ENCODE data around the gene FXYD7. TPM values are rescaled to one million over a fixed set of nuclear protein-coding genes. Genes with fewer than 3 reads are reported as not detected.
A peak's percentile ranks its signal among the peaks of the same experiment; 100 is the strongest.

Gene FXYD7
- total and polyA plus RNA-seq, 4 donors: 0.63 to 1.8 TPM; not detected in 2

- Histone ChIP-seq H3K4me1 (ENCODE audit: control insufficient read depth in 1 of 2, insufficient read depth in 2 of 2, low read length in 2 of 2) (peaks cover 0 to 4% of the 10 kb centered on the region in 2 donors), H3K36me3 (ENCODE audit: control insufficient read depth in 1 of 2, insufficient read depth in 2 of 2, low read length in 1 of 2) (no peaks in the 10 kb centered on the region), H3K9me3 (ENCODE audit: control insufficient read depth, low read length) (no peaks in the 10 kb centered on the region), H3K27ac (ENCODE audit: low read depth in 1 of 2, low read length in 2 of 2) (no peak overlapping the region), H3K27me3 (ENCODE audit: control insufficient read depth in 1 of 2, insufficient read depth in 2 of 2, low read length in 1 of 2) (no peaks in the 10 kb centered on the region), H3K4me3 (ENCODE audit: low read length in 2 of 2) (no peak overlapping the region)
- ATAC-seq (ENCODE audit: low FRiP score) (no peak), DNase-seq (no peak)
- WGBS, 2 donors: 69 to 76% methylated on average over 9 of the region's 9 CpGs
- intact Hi-C loops (cut with DNase I): loop anchor here in 1 of 2 donors (5.0 kb wide), 1 partner anchor 70 kb away; no protein-coding TSS in a partner anchor
Observed at GRCh38 chr19:35136977-35137702, 5.9 kb upstream of the FXYD7 start.

DNA sequence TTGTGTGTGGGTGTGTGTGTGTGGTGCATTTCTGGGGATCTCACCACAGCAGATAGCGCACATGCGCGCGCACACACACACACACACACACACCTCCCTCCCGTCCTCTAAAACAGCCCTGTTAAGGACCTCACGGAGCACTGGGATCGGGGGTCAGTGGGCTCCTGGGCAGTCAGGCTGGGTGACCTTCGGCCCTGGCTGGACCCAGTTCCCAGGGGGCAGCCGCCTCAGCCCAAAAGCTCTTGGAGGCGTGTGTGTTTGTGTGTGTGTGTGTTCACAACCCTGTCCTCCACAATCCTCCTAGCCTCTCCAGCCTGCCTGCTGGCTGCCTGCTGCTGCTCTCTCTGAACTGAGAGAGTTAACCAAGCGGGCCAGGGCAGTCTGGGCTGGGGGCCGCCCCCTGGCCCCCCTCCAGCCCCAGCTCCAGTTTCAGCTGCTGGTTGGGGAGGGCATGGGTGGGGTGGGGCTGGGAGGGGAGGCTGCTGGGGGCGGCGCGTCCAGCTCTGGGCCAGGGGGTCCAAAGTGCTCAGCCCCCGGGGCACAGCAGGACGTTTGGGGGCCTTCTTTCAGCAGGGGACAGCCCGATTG, 4.7 kb upstream of the FXYD7 start, which contains the start of gene FXYD1:
FXYD1 (plus strand) TSS at position 520 of the 588 bp plus-strand sequence. CDS start 1,256 bp downstream, outside the sequence.
- Histone ChIP-seq H3K27ac (ENCODE audit: low read depth in 1 of 2, low read length in 2 of 2) (peak within 1 kb of the TSS; percentile 29 to 54), H3K4me1 (ENCODE audit: control insufficient read depth in 1 of 2, insufficient read depth in 2 of 2, low read length in 2 of 2) (peaks cover 0 to 4% of the 10 kb centered on the region in 2 donors), H3K9me3 (ENCODE audit: control insufficient read depth, low read length) (no peaks in the 10 kb centered on the region), H3K4me3 (ENCODE audit: low read length in 2 of 2) (peak within 1 kb of the TSS; percentile 28 to 31), H3K36me3 (ENCODE audit: control insufficient read depth in 1 of 2, insufficient read depth in 2 of 2, low read length in 1 of 2) (no peaks in the 10 kb centered on the region), H3K27me3 (ENCODE audit: control insufficient read depth in 1 of 2, insufficient read depth in 2 of 2, low read length in 1 of 2) (no peaks in the 10 kb centered on the region)
- peak; percentile 62 for ATAC-seq (ENCODE audit: low FRiP score)
- WGBS, 2 donors: 21% methylated on average over 16 to 18 of the region's 18 CpGs
- DNase-seq: peak in 1 of 2 donors; percentile 79
- intact Hi-C loops (cut with DNase I): loop anchor here in 1 of 2 donors (5.0 kb wide), 1 partner anchor 71 kb away; no protein-coding TSS in a partner anchor

DNA sequence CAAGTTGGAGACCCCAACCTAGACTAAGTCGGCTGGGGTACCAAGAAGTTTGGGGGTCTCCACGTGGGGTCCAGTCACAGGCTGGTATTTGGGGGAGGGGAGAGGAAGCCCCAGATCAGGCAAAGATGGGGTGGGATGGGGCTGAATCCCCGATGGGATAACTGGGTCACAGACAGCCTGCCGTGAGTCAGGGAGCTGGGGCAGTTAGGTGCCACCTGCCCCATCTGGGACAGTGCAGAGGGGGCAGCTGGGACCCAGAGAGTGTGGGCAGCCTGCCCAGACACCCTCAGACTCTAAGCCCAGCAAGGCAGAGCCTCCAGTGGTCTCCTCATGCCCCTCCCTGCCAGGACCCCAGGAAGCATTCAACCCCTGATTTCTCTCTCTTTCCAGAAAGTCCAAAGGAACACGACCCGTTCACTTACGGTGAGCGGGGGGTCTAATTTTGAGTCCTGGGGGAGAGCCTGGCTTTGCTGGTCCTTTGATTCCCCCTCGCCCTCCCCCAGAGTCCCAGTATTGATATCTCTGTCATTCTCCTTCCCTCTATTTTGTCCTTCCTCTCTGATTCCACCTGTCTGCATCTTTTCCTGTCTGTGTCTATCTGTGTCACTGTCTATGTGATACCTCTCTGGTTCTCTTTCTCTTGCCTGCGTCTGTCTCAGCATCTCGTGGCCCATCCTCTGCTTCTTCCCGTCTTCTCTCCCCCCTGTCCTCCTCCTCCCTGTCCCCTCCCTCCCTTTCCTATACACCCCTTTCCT, 2.7 kb upstream of the FXYD7 start:
- intact Hi-C loops (cut with DNase I): loop anchor here in 1 of 2 donors (5.0 to 10.0 kb wide), 2 partner anchors 73 to 124 kb away; partner anchors contain the start of gene USF2

GRCh38 chr19:35140962-35141836, 1.9 kb upstream of the FXYD7 start:
- intact Hi-C loops (cut with DNase I): loop anchor here in 1 of 2 donors (5.0 to 10.0 kb wide), 2 partner anchors 74 to 124 kb away; partner anchors contain the start of gene USF2
- H3K27ac ChIP-seq (ENCODE audit: low read depth in 1 of 2, low read length in 2 of 2): peak overlapping the region in 1 of 2 donors; percentile 26
- H3K4me3 ChIP-seq (ENCODE audit: low read length in 2 of 2): no peak overlapping the region
- whole genome bisulfite sequencing, 2 donors: 23 to 29% methylated on average over 36 to 48 of the region's 48 CpGs
- H3K4me1 ChIP-seq (ENCODE audit: control insufficient read depth in 1 of 2, insufficient read depth in 2 of 2, low read length in 2 of 2): peaks cover 0 to 4% of the 10 kb centered on the region in 2 donors
- no peaks in the 10 kb centered on the region for H3K9me3 ChIP-seq (ENCODE audit: control insufficient read depth, low read length)
- no peaks in the 10 kb centered on the region for H3K27me3 ChIP-seq (ENCODE audit: control insufficient read depth in 1 of 2, insufficient read depth in 2 of 2, low read length in 1 of 2)
- no peaks in the 10 kb centered on the region for H3K36me3 ChIP-seq (ENCODE audit: control insufficient read depth in 1 of 2, insufficient read depth in 2 of 2, low read length in 1 of 2)
- DNase-seq: peak; percentile 96 to 99
- ATAC-seq (ENCODE audit: low FRiP score): peak; percentile 87

More for the DNA sequence above, 2.7 kb upstream of the FXYD7 start:
- Histone ChIP-seq H3K4me3 (ENCODE audit: low read length in 2 of 2) (no peak overlapping the region), H3K36me3 (ENCODE audit: control insufficient read depth in 1 of 2, insufficient read depth in 2 of 2, low read length in 1 of 2) (no peaks in the 10 kb centered on the region), H3K4me1 (ENCODE audit: control insufficient read depth in 1 of 2, insufficient read depth in 2 of 2, low read length in 2 of 2) (peaks cover 0 to 4% of the 10 kb centered on the region in 2 donors), H3K9me3 (ENCODE audit: control insufficient read depth, low read length) (no peaks in the 10 kb centered on the region), H3K27ac (ENCODE audit: low read depth in 1 of 2, low read length in 2 of 2) (peak overlapping the region in 1 of 2 donors; percentile 54), H3K27me3 (ENCODE audit: control insufficient read depth in 1 of 2, insufficient read depth in 2 of 2, low read length in 1 of 2) (no peaks in the 10 kb centered on the region)
- no peak for ATAC-seq (ENCODE audit: low FRiP score)
- no peak for DNase-seq
- WGBS, 2 donors: 64 to 67% methylated on average over 12 of the region's 12 CpGs

DNA sequence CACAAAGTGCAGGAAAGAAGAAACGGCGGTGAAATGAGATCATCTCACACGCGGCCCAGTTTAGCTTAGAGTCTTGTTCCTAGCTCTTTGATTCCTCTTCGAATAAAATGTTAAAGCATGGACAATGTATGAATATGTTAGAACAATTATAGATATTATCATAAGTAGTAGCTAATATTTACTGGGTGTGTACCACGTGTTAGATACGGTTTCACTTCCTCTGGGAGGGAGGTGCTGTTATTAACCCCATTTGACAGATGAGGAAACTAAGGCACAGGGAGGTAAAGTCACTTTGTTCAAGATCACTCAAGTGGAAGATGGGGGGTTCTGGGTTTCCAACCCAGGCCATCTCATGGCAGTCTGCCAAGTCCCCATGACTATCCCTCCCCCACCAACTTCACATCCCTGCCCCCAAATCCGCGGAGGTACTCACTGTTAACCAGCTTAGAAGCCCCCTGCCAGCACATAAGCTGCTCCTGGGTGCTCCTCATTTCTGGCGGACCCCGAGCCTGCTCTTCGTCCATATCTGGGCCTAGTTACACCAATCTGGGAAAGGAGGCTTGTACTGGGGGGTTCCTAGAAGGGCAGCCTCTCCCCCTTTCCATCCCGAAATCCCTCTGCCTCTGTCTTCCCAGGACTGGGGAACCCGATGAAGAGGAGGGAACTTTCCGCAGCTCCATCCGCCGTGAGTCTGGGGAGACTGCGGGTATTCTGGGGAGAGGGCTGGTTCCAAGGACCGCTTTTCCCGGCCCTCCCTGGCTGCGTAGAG, 1.0 kb upstream of the FXYD7 start:
- WGBS, 2 donors: 73 to 74% methylated on average over 21 of the region's 21 CpGs
- Histone ChIP-seq H3K9me3 (ENCODE audit: control insufficient read depth, low read length) (no peaks in the 10 kb centered on the region), H3K36me3 (ENCODE audit: control insufficient read depth in 1 of 2, insufficient read depth in 2 of 2, low read length in 1 of 2) (no peaks in the 10 kb centered on the region), H3K4me1 (ENCODE audit: control insufficient read depth in 1 of 2, insufficient read depth in 2 of 2, low read length in 2 of 2) (peaks cover 0 to 4% of the 10 kb centered on the region in 2 donors), H3K4me3 (ENCODE audit: low read length in 2 of 2) (no peak overlapping the region), H3K27me3 (ENCODE audit: control insufficient read depth in 1 of 2, insufficient read depth in 2 of 2, low read length in 1 of 2) (no peaks in the 10 kb centered on the region), H3K27ac (ENCODE audit: low read depth in 1 of 2, low read length in 2 of 2) (no peak overlapping the region)
- intact Hi-C loops (cut with DNase I): loop anchor here in 1 of 2 donors (5.0 to 10.0 kb wide), 2 partner anchors 75 to 123 kb away; partner anchors contain the start of gene USF2
- DNase-seq (no peak), ATAC-seq (ENCODE audit: low FRiP score) (no peak)

GRCh38 chr19:35142606-35143230, 337 bp upstream of the FXYD7 start:
- H3K27ac ChIP-seq (ENCODE audit: low read depth in 1 of 2, low read length in 2 of 2): no peak overlapping the region
- H3K9me3 ChIP-seq (ENCODE audit: control insufficient read depth, low read length): no peaks in the 10 kb centered on the region
- H3K4me1 ChIP-seq (ENCODE audit: control insufficient read depth in 1 of 2, insufficient read depth in 2 of 2, low read length in 2 of 2): peaks cover 0 to 4% of the 10 kb centered on the region in 2 donors
- H3K27me3 ChIP-seq (ENCODE audit: control insufficient read depth in 1 of 2, insufficient read depth in 2 of 2, low read length in 1 of 2): no peaks in the 10 kb centered on the region
- intact Hi-C loops (cut with DNase I): loop anchor here in 1 of 2 donors (5.0 to 10.0 kb wide), 2 partner anchors 75 to 122 kb away; partner anchors contain the start of gene USF2
- DNase-seq (peak in 1 of 2 donors; percentile 84), ATAC-seq (ENCODE audit: low FRiP score) (no peak)
- WGBS, 2 donors: 27 to 45% methylated on average over 33 to 45 of the region's 46 CpGs
- H3K4me3 ChIP-seq (ENCODE audit: low read length in 2 of 2): no peak overlapping the region
- H3K36me3 ChIP-seq (ENCODE audit: control insufficient read depth in 1 of 2, insufficient read depth in 2 of 2, low read length in 1 of 2): no peaks in the 10 kb centered on the region

- Histone ChIP-seq H3K36me3 (ENCODE audit: control insufficient read depth in 1 of 2, insufficient read depth in 2 of 2, low read length in 1 of 2) (no peaks in the 10 kb centered on the region), H3K27ac (ENCODE audit: low read depth in 1 of 2, low read length in 2 of 2) (no peak overlapping the region), H3K4me1 (ENCODE audit: control insufficient read depth in 1 of 2, insufficient read depth in 2 of 2, low read length in 2 of 2) (peaks cover 0 to 4% of the 10 kb centered on the region in 2 donors), H3K9me3 (ENCODE audit: control insufficient read depth, low read length) (no peaks in the 10 kb centered on the region), H3K4me3 (ENCODE audit: low read length in 2 of 2) (no peak overlapping the region), H3K27me3 (ENCODE audit: control insufficient read depth in 1 of 2, insufficient read depth in 2 of 2, low read length in 1 of 2) (no peaks in the 10 kb centered on the region)
- no peak for ATAC-seq (ENCODE audit: low FRiP score)
- WGBS, 2 donors: 73 to 79% methylated on average over 3 of the region's 3 CpGs
- intact Hi-C loops (cut with DNase I): loop anchor here in 1 of 2 donors (5.0 to 10.0 kb wide), 2 partner anchors 77 to 121 kb away; partner anchors contain the start of gene USF2
- no peak for DNase-seq
Observed at GRCh38 chr19:35143818-35144217, 763 bp downstream of the FXYD7 start.
